PC-3 (cell line): ENCODE measurements around the gene IQCE. TPM values are rescaled to one million over a fixed set of nuclear protein-coding genes. Genes with fewer than 3 reads are reported as not detected.

Source experiments
- ATAC-seq: fragments of 200-7000 bp; cut with Tn5 transposase; 2 replicates; pipeline ENCODE4 v1.9.1; 2020; ENCODE audit warnings: mild to moderate bottlenecking, moderate library complexity
- BruUV-seq: library from RNA; stranded (reverse); fragments of 400-500 nt; replicated peaks from 2 replicates; lab custom pipeline; 2021; lab: Mats Ljungman, UMichigan
- CTCF ChIA-PET: fragments of 300-600 bp; sonication (Branson Sonifier 250); formaldehyde crosslinking; loops from one replicate; lab custom pipeline; 2022; ENCODE audit warnings: antibody characterized with exemption; lab: Charles Lee
- POLR2A ChIA-PET: fragments of 300-600 bp; sonication (Branson Sonifier 250); formaldehyde crosslinking; loops from one replicate; lab custom pipeline; 2022; ENCODE audit warnings: antibody characterized with exemption; ENCODE audit not compliant: unreplicated experiment; lab: Charles Lee
- DNase-seq: peaks from one replicate; pipeline ENCODE4 v3.0.0-alpha.2; 2015
- H2AFZ ChIP-seq: fragments of 300-600 bp; sonication (generic); 2 replicates; pipeline ENCODE4 v1.6.0; 2016; ENCODE audit warnings: antibody characterized with exemption, low read length
- H3F3A ChIP-seq: fragments of 300-600 bp; sonication (generic); one replicate; pipeline ENCODE4 v1.6.0; 2017; ENCODE audit warnings: antibody characterized with exemption, low read length, control low read depth, mild to moderate bottlenecking; ENCODE audit not compliant: unreplicated experiment
- H3K27ac ChIP-seq: fragments of 300-600 bp; sonication (generic); 2 replicates; pipeline ENCODE4 v1.5.1; 2016; ENCODE audit warnings: mild to moderate bottlenecking, low read length
- H3K27me3 ChIP-seq: fragments of 300-600 bp; sonication (generic); 2 replicates; pipeline ENCODE4 v1.6.1; 2016; ENCODE audit warnings: low read length, mixed read lengths
- H3K36me3 ChIP-seq: fragments of 300-600 bp; sonication (generic); 2 replicates; pipeline ENCODE4 v1.6.1; 2016; ENCODE audit warnings: low read depth, mixed run types, low read length, mixed read lengths
- H3K4me1 ChIP-seq: fragments of 300-600 bp; sonication (generic); 2 replicates; pipeline ENCODE4 v1.5.1; 2016; ENCODE audit warnings: low read length; ENCODE audit not compliant: insufficient read depth
- H3K4me2 ChIP-seq: fragments of 300-600 bp; sonication (generic); 2 replicates; pipeline ENCODE4 v1.6.0; 2016; ENCODE audit warnings: low read length
- H3K4me3 ChIP-seq: fragments of 300-600 bp; sonication (generic); 2 replicates; pipeline ENCODE4 v1.5.1; 2016; ENCODE audit warnings: mild to moderate bottlenecking, low read length, mixed read lengths
- H3K79me2 ChIP-seq: fragments of 300-600 bp; sonication (generic); 2 replicates; pipeline ENCODE4 v1.6.1; 2017; ENCODE audit warnings: low read length, mixed read lengths
- H3K9ac ChIP-seq: fragments of 300-600 bp; sonication (generic); 2 replicates; pipeline ENCODE4 v1.6.0; 2016; ENCODE audit warnings: mild to moderate bottlenecking, low read length
- H3K9me2 ChIP-seq: fragments of 300-600 bp; sonication (generic); replicated peaks from 2 replicates; pipeline ENCODE4 v1.6.1; 2016; ENCODE audit warnings: mixed run types, low read length, mixed read lengths
- H3K9me3 ChIP-seq: fragments of 300-600 bp; sonication (generic); 2 replicates; pipeline ENCODE4 v1.6.1; 2016; ENCODE audit warnings: low read length, mixed read lengths
- H4K20me1 ChIP-seq: fragments of 300-600 bp; sonication (generic); 2 replicates; pipeline ENCODE4 v1.6.1; 2016; ENCODE audit warnings: low read length, mixed read lengths
- CTCF ChIP-seq: fragments of 300-600 bp; sonication (generic); conservative IDR thresholded peaks from 2 replicates; pipeline ENCODE4 v1.5.1; 2017; ENCODE audit warnings: antibody characterized with exemption, low read depth, mild to moderate bottlenecking, low read length
- EZH2 ChIP-seq: fragments of 300-600 bp; sonication (generic); IDR thresholded peaks from one replicate; pipeline ENCODE4 v1.6.1; 2017; ENCODE audit warnings: antibody characterized with exemption, mild to moderate bottlenecking, low read length; ENCODE audit not compliant: unreplicated experiment
- EZH2phosphoT487 ChIP-seq: fragments of 300-600 bp; sonication (generic); IDR thresholded peaks from 2 replicates; pipeline ENCODE4 v1.6.1; 2018; ENCODE audit warnings: mild to moderate bottlenecking, antibody characterized with exemption, low read length, borderline replicate concordance
- intact Hi-C: fragments of 100-400 bp; cut with micrococcal nuclease; formaldehyde crosslinking; loops from 2 replicates; pipeline ENCODE4 v1.9.0; 2023
- total RNA-seq: library from RNA; depleted of rRNA; stranded (reverse); fragments of >200 nt; gene quantifications from 2 replicates; pipeline ENCODE4 v1.2.3, GENCODE V29; 2014

Gene IQCE
- total RNA-seq, 1 experiment from 2014 or later = 9.7 TPM

GRCh38 chr7:2629746-2630681, 71.2 kb downstream of the IQCE start:
- TF ChIP-seq EZH2 (no peak), CTCF (no peak), EZH2phosphoT487 (no peak)
- ATAC-seq = no peak
- ChIA-PET CTCF (no interaction called here), POLR2A (interaction anchor here (0.7 kb wide), 1 partner anchor 21 kb away, joined by 20 read pairs; no protein-coding TSS in a partner anchor)
- no peaks in the 10 kb centered on the region for H3K27me3 ChIP-seq
- intact Hi-C loops = loop anchor here (5.0 kb wide), 2 partner anchors 58 to 73 kb away; partner anchors contain the start of genes BRAT1 and IQCE
- H3K4me1 ChIP-seq = peaks cover 16% of the 10 kb centered on the region
- H4K20me1 ChIP-seq = 0 out of 2 replicates have a peak, but pooled peaks cover 4% of the 10 kb centered on the region
- H3K4me3 ChIP-seq = no peak overlapping the region
- peaks cover 28% of the 10 kb centered on the region for H3K79me2 ChIP-seq
- no TSS peak for BruUV-seq
- H3F3A ChIP-seq = no peaks in the 10 kb centered on the region
- H3K9me3 ChIP-seq = no peaks in the 10 kb centered on the region
- no peak overlapping the region for H3K4me2 ChIP-seq
- H2AFZ ChIP-seq = no peak overlapping the region
- no peaks in the 10 kb centered on the region for H3K9me2 ChIP-seq
- no peak overlapping the region for H3K9ac ChIP-seq
- no peaks in the 10 kb centered on the region for H3K36me3 ChIP-seq
- DNase-seq = peak; percentile 11
- no peak overlapping the region for H3K27ac ChIP-seq

GRCh38 chr7:2631946-2632732, 73.4 kb downstream of the IQCE start, which contains the start of gene TTYH3:
Gene TTYH3, plus strand, starts transcription at chr7:2631986. Its CDS starts 170 bp downstream, at chr7:2632156.
- H3K9ac ChIP-seq = peak within 1 kb of the TSS; percentile 70
- no peaks in the 10 kb centered on the region for H3F3A ChIP-seq
- H3K4me2 ChIP-seq = peak within 1 kb of the TSS; percentile 96
- peak within 1 kb of the TSS; percentile 90 for H2AFZ ChIP-seq
- H3K79me2 ChIP-seq = peaks cover 49% of the 10 kb centered on the region
- POLR2A ChIA-PET = no interaction called here
- TSS peak; percentile 36 for BruUV-seq
- no peaks in the 10 kb centered on the region for H3K9me3 ChIP-seq
- peak; percentile 49 for ATAC-seq
- CTCF ChIA-PET = no interaction called here
- peaks cover 13% of the 10 kb centered on the region; the same call in 1 of the 2 replicates for H4K20me1 ChIP-seq
- H3K36me3 ChIP-seq = no peaks in the 10 kb centered on the region
- no peak for DNase-seq
- no peaks in the 10 kb centered on the region for H3K9me2 ChIP-seq
- intact Hi-C loops = loop anchor here (5.0 kb wide), 2 partner anchors 60 to 75 kb away; partner anchors contain the start of genes BRAT1 and IQCE
- peak within 1 kb of the TSS; percentile 93 for H3K4me3 ChIP-seq
- no peaks in the 10 kb centered on the region for H3K27me3 ChIP-seq
- H3K4me1 ChIP-seq = peaks cover 16% of the 10 kb centered on the region
- no peak for TF ChIP-seq CTCF
- no peak for TF ChIP-seq EZH2
- no peak for TF ChIP-seq EZH2phosphoT487
- peak within 1 kb of the TSS; percentile 65 for H3K27ac ChIP-seq
